ENCODE measurements around the gene ZG16B. TPM values are rescaled to one million over a fixed set of nuclear protein-coding genes. Genes with fewer than 3 reads are reported as not detected.

ZG16B gene
- total and polyA plus RNA-seq, 2 of the 8 experiments (the other 6 are each of a cell fraction or from before 2014, with no cell fraction given), result 0.11 TPM; not detected in 1

DNA sequence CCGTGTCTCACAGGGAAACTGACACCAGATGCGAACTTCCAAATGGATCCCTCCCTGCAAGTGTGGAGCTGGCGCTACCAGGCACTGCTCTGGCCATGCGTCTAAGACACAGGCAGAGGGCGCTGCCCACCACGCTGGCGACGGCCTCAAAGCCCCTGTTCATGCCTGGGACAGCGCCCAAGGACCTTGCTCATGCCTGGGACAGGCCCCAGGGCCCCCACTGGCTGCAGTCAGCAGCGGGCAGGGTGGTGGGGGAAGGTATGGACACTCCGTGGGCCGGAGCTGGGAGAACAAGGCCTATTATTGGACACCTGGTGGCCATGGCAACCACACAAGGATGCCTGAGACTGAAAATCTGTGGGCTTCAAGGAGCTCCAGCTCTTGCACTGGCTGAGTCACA, 8.8 kb downstream of the ZG16B start:
- no peak overlapping the region; the same call in 1 of the 2 replicates for H2BK5ac ChIP-seq (ENCODE audit: low read depth, low read length)
- H4K8ac ChIP-seq (ENCODE audit: extremely low read depth, insufficient read depth, low read length), result peak overlapping the region; percentile 79
- H3K9ac ChIP-seq (replicated peaks in 1 of 4; ENCODE audit: extremely low read depth in 1 of 4, low read depth in 3 of 4, low read length in 3 of 4), result no peak overlapping the region
- H2BK20ac ChIP-seq (ENCODE audit: low read length), result no peak overlapping the region
- peaks cover 14% of the 10 kb centered on the region; the same call in 1 of the 2 replicates for H3K23me2 ChIP-seq (ENCODE audit: low read depth, low read length)
- WGBS, 2 experiments (ENCODE audit: extremely low coverage in 1 of 2, insufficient coverage in 1 of 2, insufficient read length in 1 of 2, insufficient replicate concordance in 2 of 2, low coverage in 1 of 2, low lambda C conversion rate in 2 of 2, missing lambda C conversion rate in 1 of 2), result 11% methylated on average over 12 of the region's 12 CpGs; no CpG with 5 or more reads in 1 of the 2 experiments
- H3K79me1 ChIP-seq (ENCODE audit: low read depth, low read length), result no peaks in the 10 kb centered on the region
- CTCF ChIA-PET (ENCODE audit: partially characterized antibody), result interaction anchor here (0.5 to 3.9 kb wide), 42 partner anchors 9 to 1671 kb away, joined by 3 to 90 read pairs (median 6); partner anchors contain the start of genes FLYWCH1, FLYWCH2, PRSS22 and PRSS41
- no peak overlapping the region for H3K56ac ChIP-seq (replicated peaks; ENCODE audit: insufficient read length, low read depth, low read length)
- peaks cover 0 to 2% of the 10 kb centered on the region in 2 experiments for H4K20me1 ChIP-seq (replicated peaks in 1 of 2; ENCODE audit: control insufficient read depth in 1 of 2, insufficient read depth in 2 of 2, low read length in 2 of 2)
- peaks cover 0 to 5% (median 2%) of the 10 kb centered on the region in 4 experiments; a peak in 4 of 7 replicates for H3K27me3 ChIP-seq (replicated peaks in 1 of 4; ENCODE audit: control insufficient read depth in 3 of 4, extremely low read depth in 1 of 4, insufficient read depth in 3 of 4, low read length in 3 of 4)
- H2AFZ ChIP-seq (ENCODE audit: low read length), result peak overlapping the region; percentile 43
- no peak overlapping the region for H3K4me3 ChIP-seq (ENCODE audit: extremely low read depth in 1 of 4, insufficient read depth in 2 of 4, low read depth in 3 of 4, low read length in 4 of 4)
- H2BK12ac ChIP-seq (ENCODE audit: low read depth, low read length), result peak overlapping the region; percentile 69; the same call in 1 of the 2 replicates
- H3K4me1 ChIP-seq (replicated peaks in 1 of 4; ENCODE audit: control insufficient read depth in 3 of 4, insufficient read depth in 4 of 4, low read length in 3 of 4), result peaks cover 0 to 11% (median 3%) of the 10 kb centered on the region in 4 experiments; a peak in 5 of 7 replicates
- no peak overlapping the region for H4K91ac ChIP-seq (replicated peaks; ENCODE audit: insufficient read length, low read length)
- no peak overlapping the region for H4K5ac ChIP-seq (ENCODE audit: insufficient read length, low read depth, low read length)
- DNase-seq (ENCODE audit: low read depth in 1 of 2, low spot score in 2 of 2) (peak; percentile 71 to 82), FAIRE-seq (peak; percentile 69)
- H3K23ac ChIP-seq (ENCODE audit: insufficient read length), result no peak overlapping the region
- H3K9me3 ChIP-seq (ENCODE audit: insufficient read depth in 2 of 2, low read depth in 1 of 2, low read length in 1 of 2), result no peaks in the 10 kb centered on the region
- no peak overlapping the region for H3K27ac ChIP-seq (ENCODE audit: low read depth, low read length)
- no peak overlapping the region for H2BK15ac ChIP-seq (ENCODE audit: low read length)
- H3K79me2 ChIP-seq (ENCODE audit: control insufficient read depth in 1 of 2, insufficient read depth in 2 of 2, low read length in 2 of 2), result no peaks in the 10 kb centered on the region
- H2AK5ac ChIP-seq (ENCODE audit: low read depth, low read length), result no peak overlapping the region
- no peaks in the 10 kb centered on the region for H3K36me3 ChIP-seq (ENCODE audit: control insufficient read depth in 2 of 4, insufficient read depth in 4 of 4, low read length in 3 of 4)
- H3K14ac ChIP-seq (ENCODE audit: insufficient read length), result no peak overlapping the region
- H2BK120ac ChIP-seq (replicated peaks; ENCODE audit: low read depth, low read length), result no peak overlapping the region
- H3K18ac ChIP-seq (ENCODE audit: extremely low read depth, low read length), result no peak overlapping the region; the same call in 1 of the 2 replicates
- POLR2A ChIA-PET (ENCODE audit: partially characterized antibody), result interaction anchor here (0.6 to 2.2 kb wide), 12 partner anchors 11 to 125 kb away, joined by 3 to 6 read pairs (median 4); partner anchors contain the start of gene KREMEN2
- H3K4ac ChIP-seq (replicated peaks; ENCODE audit: insufficient read length, low read depth, low read length), result no peak overlapping the region
- H3K4me2 ChIP-seq (ENCODE audit: insufficient read depth in 1 of 2, low read depth in 2 of 2, low read length in 2 of 2), result peak overlapping the region in 1 of 2 experiments; percentile 55; a peak in 1 of 4 replicates
- TF ChIP-seq SIN3A (conservative IDR thresholded peaks at IDR 0.05 in 1 of 2, IDR thresholded peaks at IDR 0.05 in 1 of 2; ENCODE audit: low read depth in 1 of 2, low read length in 2 of 2) (no peak), JUN (IDR thresholded peaks at IDR 0.05; ENCODE audit: low read depth, low read length) (no peak), SIX5 (IDR thresholded peaks at IDR 0.05; ENCODE audit: low read depth, low read length) (no peak), TAF1 (IDR thresholded peaks at IDR 0.05; ENCODE audit: low read depth, low read length) (no peak; the same call in 1 of the 2 replicates), TBP (IDR thresholded peaks at IDR 0.05; ENCODE audit: low read depth, low read length) (peak; percentile 14; the same call in 1 of the 2 replicates), POLR2A (IDR thresholded peaks at IDR 0.05; ENCODE audit: control extremely low read depth in 1 of 2, low read depth in 2 of 2, low read length in 2 of 2) (no peak), TAF7 (optimal IDR thresholded peaks at IDR 0.05; ENCODE audit: borderline replicate concordance, low read depth, low read length) (no peak), CREB1 (IDR thresholded peaks at IDR 0.05) (peak; percentile 65), RBBP5 (IDR thresholded peaks at IDR 0.05; ENCODE audit: borderline replicate concordance, low read depth, low read length) (0 out of 2 replicates have a peak, but pooled peaks have one; percentile 44), EGR1 (IDR thresholded peaks at IDR 0.05; ENCODE audit: borderline replicate concordance, low read depth, low read length) (no peak), SP2 (IDR thresholded peaks at IDR 0.05; ENCODE audit: low read length) (no peak), TEAD4 (IDR thresholded peaks at IDR 0.05; ENCODE audit: low read depth, low read length) (no peak), YY1 (IDR thresholded peaks at IDR 0.05; ENCODE audit: low read depth, low read length) (no peak)
- TF ChIP-seq, protein P1, sequence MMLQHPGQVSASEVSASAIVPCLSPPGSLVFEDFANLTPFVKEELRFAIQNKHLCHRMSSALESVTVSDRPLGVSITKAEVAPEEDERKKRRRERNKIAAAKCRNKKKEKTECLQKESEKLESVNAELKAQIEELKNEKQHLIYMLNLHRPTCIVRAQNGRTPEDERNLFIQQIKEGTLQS (IDR thresholded peaks at IDR 0.05; ENCODE audit: insufficient read depth, low read depth, low read length), result no peak

All from H1 (cell line).